ENCODE results near the gene MTARC1.

DNA sequence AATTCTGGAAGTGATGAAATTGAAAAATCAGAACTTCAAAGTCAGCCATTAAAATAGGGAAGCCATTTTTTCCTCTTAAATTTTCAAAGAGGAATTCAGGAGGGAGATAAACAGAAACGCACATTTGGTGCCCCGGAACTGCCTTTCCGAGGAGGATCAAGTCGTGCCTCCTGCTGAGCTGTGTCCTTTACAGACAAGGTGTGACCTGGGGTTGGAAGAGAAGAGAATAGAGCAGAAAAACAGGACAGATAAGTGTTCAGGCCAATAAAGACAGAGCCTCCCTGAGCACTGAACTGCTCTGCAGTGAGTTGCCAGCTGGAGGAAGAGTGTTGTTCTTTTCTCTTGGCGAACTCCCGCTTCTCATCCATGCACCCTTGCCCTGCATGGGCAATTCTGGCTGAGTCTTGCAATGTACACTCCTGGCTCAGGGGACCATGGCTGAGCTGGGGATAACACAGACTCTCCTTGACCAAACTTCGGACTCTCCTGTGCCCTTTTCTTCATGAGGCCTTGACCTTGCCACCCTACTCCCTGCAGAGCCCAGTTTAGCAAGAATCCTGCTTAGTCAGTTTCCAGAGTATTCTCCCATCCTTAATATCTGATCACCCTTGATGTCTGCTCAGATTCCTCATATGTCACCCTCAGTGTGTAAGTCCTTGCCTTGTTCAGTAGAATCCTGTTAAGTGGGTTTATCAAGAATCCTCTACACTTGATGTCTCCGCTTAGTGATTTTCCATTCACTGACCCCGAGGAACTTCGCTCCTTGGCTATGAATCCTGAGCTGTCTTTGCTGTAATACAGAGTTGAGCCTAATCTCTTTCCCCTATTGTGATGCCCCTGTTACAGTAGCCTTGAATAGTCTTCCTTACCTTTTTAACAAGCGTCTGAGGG lies 1.3 kb upstream of the MTARC1 start:
- TF ChIP-seq, protein P1, sequence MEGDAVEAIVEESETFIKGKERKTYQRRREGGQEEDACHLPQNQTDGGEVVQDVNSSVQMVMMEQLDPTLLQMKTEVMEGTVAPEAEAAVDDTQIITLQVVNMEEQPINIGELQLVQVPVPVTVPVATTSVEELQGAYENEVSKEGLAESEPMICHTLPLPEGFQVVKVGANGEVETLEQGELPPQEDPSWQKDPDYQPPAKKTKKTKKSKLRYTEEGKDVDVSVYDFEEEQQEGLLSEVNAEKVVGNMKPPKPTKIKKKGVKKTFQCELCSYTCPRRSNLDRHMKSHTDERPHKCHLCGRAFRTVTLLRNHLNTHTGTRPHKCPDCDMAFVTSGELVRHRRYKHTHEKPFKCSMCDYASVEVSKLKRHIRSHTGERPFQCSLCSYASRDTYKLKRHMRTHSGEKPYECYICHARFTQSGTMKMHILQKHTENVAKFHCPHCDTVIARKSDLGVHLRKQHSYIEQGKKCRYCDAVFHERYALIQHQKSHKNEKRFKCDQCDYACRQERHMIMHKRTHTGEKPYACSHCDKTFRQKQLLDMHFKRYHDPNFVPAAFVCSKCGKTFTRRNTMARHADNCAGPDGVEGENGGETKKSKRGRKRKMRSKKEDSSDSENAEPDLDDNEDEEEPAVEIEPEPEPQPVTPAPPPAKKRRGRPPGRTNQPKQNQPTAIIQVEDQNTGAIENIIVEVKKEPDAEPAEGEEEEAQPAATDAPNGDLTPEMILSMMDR (conservative IDR thresholded peaks at IDR 0.05) = no peak
- TF ChIP-seq ZFX (IDR thresholded peaks at IDR 0.05) = no peak
